NCI-H2107 treated with DMSO at 0.1 percent for 48 hours (cell line): ENCODE data around the gene IPO9.
"Not testable (repeated sequence)": the region's sequence is repeated elsewhere in the genome, so short reads cannot be mapped to it uniquely, and the experiment has no call there.

Experiments used
- DNase-seq: peaks from one replicate; lab custom pipeline; 2025; ENCODE audit not compliant: unreplicated experiment; lab: John Stamatoyannopoulos, UW

IPO9 gene

GRCh38 chr1:201808633-201808990, 20.3 kb upstream of the IPO9 start:
- no peak for DNase-seq

DNA sequence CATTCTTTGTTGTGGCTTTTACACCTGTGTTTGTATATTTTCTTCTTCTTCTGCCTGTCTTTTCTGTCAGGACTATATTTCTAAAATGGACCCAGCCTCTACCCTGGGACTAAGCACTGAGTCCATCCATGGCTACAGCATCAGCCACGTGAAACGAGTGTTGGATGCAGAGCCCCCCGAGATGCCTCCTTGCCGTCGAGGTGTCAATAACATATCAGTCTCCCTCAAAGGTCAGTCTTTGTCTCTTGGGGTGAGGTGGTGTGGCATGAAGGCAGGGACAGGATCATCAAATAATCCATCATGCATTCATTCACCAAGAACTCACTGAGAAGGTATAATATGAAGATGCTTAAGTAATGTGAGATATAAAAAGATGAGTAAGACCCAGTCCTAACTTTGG, 19.1 kb upstream of the IPO9 start:
- DNase-seq = no peak

DNA sequence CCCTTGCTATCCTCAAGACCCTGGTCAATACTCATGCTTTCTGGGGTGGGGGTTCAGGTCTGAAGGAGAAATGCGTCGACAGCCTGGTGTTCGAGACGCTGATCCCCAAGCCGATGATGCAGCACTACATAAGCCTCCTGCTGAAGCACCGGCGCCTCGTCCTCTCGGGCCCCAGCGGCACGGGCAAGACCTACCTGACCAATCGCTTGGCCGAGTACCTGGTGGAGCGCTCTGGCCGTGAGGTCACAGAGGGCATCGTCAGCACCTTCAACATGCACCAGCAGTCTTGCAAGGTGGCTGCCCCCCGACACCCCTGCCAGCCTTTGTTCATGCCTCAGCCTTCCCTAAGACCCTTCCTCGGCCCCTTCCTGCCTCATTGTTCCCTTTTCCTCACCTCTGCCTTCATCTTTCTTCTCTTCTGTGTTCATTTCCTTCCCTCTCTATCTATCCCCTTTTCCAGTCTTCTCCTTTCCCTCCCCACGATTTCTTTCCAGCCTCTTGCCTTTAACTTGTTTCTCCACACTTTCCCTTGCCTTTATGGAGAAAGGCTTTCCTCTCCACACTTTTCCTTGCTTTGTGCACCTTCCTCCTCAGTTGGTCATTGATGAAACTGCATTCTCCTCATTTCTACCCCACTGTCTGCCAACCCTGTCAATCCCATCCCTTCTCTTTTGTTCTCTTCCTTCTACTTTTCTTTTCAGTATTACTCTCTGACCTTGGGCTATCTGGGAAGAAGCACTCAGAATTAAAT, 18.3 kb upstream of the IPO9 start:
- no peak for DNase-seq

DNA sequence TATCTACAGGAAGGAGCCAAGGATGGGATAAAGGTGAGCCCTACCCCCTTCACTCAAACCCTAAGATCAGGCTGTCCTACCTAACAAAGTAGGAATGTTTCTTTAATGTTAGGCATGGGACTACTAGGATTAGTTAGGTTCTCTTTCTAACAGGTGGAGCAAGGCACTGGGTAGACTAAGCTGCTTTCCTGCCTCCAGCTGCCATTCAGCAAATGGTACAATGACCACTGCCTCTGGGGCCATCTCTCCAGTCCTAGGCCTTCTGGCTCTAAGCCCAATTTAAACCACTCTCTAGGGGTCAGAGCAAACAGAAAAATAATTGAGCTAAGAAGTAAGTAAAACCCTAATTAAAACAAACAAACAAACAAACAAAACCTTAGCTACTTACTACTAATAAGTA, 15.7 kb upstream of the IPO9 start:
- no peak for DNase-seq

- no peak for DNase-seq
These were observed 12.6 kb upstream of the IPO9 start for GRCh38 chr1:201816309-201816854.

- DNase-seq = no peak
These were observed 9.8 kb upstream of the IPO9 start for GRCh38 chr1:201818971-201819750.

DNA sequence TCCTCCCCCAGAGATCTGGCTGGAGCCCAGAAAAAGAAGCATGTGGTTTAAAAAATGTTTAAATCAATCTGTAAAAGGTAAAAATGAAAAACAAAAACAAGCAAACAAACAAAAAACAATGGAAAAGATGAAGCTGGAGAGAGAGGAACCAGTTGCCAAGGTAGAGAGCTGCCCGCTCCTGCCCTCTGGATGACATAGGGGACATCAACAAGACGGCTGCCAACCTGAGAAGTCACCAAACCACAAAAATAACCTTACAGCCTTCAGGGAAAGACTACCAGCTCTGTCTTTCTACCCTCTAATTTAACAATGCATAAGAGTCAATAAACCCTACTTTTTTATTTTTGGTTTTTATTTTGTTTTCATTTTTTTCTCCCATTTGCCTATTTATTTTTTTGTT, 8.5 kb upstream of the IPO9 start:
- no peak for DNase-seq

GRCh38 chr1:201825245-201825644, 3.7 kb upstream of the IPO9 start:
- DNase-seq = no peak

GRCh38 chr1:201826830-201827229, 2.1 kb upstream of the IPO9 start:
- DNase-seq = no peak

- no peak for DNase-seq
These were observed 1.4 kb upstream of the IPO9 start for GRCh38 chr1:201827321-201828216.

DNA sequence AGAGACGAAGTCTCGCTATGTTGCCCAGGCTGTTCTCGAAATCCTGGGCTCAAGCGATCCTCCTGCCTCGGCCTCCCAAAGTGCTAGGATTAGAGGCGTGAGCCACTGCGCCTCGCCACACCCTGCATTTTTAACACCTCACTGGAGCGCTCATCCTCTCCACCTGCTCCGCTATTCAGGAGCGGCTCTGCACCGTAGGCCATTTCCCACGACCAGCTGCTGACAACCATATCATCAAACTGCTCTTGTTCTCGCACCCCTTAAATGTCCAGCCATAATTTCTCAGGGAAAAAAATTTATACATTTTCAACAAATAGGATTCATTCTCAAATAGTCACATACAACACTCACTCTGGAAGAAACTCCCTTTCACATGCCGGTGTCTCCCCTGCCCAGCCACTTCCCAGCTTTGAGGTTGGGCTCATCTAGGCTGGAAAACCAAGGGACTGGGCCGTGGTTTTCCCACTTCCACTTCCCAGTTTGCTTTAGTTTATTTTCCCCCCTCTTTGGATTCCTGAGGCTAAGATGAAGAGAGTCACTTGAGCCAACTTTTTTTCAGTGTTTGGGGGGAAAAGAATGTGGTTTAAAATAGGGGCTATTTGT, 639 bp upstream of the IPO9 start:
- DNase-seq = no peak

DNA sequence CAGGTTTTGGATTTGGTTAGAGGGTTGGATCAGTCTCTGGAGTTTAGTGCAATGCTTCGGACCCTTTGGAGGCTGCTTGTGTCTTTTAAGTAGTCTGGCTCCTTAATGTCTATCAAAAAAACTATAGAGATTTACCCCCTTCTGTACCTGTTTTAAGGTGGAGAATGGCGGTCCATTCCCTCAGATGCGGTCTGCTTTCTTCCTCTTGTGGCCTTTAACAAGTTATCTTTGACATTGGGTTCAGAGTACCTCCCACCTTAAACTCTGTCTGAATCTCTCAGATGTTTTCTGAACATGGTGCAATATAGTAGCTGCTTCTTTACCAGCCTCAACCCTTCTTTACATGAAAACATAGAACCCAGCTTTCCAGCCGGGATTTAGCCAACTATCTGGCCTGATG, 2.4 kb downstream of the IPO9 start:
- DNase-seq = no peak

GRCh38 chr1:201834621-201835020, 5.7 kb downstream of the IPO9 start:
- no peak for DNase-seq

DNA sequence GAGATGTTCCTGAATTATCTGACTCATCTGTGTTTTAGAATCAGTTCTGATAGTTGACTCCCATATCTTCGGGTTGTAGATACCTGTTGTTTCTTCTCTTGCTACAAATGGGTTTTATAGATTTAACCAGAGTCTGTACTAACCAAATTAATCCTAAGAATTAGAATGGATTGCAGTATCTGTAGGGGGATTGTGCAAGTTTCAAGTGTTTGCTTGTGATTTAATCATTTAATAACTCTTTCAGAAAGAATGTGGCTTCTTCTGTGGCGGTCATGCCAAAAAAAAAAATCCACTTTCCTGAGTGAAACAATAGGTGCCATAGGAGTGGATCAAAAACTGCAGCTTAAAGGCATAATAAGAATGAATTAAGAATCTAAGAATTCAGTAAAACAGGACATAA, 9.4 kb downstream of the IPO9 start:
- no peak for DNase-seq

- DNase-seq = not testable (repeated sequence)
These were observed 10.1 kb downstream of the IPO9 start for GRCh38 chr1:201839089-201839488.

- DNase-seq = no peak
These were observed 11.1 kb downstream of the IPO9 start for GRCh38 chr1:201840055-201840454.

DNA sequence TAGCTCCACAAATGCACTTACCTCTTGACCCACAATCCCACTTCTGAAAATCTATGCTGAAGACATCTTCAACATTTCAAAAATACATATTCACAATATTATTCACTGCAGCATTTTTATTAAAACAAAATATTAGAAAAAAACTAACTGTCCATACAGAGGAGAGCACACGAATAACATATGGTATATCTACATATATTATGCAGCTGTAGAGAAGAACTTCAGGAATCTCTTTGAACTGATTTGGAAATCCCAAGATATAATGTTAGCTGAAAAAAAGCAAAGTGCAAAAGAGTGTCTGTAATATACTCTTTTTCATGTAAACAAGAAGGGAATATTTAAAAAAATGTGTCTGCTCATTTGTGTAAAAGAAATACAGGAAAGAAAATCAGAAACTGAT, 11.5 kb downstream of the IPO9 start:
- no peak for DNase-seq

- no peak for DNase-seq
These were observed 12.4 kb downstream of the IPO9 start for GRCh38 chr1:201841265-201841912.

- DNase-seq = no peak
These were observed 13.6 kb downstream of the IPO9 start for GRCh38 chr1:201842472-201843027.
